CD4-positive, alpha-beta memory T cell (primary cell): Measurements from ENCODE around the gene TEX30. TPM values are rescaled to one million over a fixed set of nuclear protein-coding genes. Genes with fewer than 3 reads are reported as not detected.

ENCODE experiments used
- CTCF ChIA-PET: fragments of 350-600 bp; sonication (Branson Sonifier 250); formaldehyde crosslinking; loops from one replicate; lab custom pipeline; 2021; ENCODE audit warnings: inconsistent platforms; ENCODE audit not compliant: partially characterized antibody; lab: Charles Lee
- POLR2A ChIA-PET: fragments of 350-600 bp; sonication (Branson Sonifier 250); formaldehyde crosslinking; loops from one replicate; lab custom pipeline; 2021; ENCODE audit not compliant: partially characterized antibody; lab: Charles Lee
- DNase-seq, 5 donors: peaks; one replicate each; pipeline versions ENCODE4 v3.0.0 to v3.0.0-alpha.2; 2020 to 2022; ENCODE audit warnings: mixed read lengths in 1 of 5
- H3K27ac ChIP-seq: one replicate; pipeline ENCODE4 v1.7.0; 2013; ENCODE audit warnings: low read depth, low read length
- H3K27me3 ChIP-seq: 2 replicates; pipeline ENCODE4 v1.7.0; 2013; ENCODE audit warnings: mild to moderate bottlenecking, low read length, moderate library complexity; ENCODE audit not compliant: insufficient read depth
- H3K36me3 ChIP-seq: 2 replicates; pipeline ENCODE4 v1.7.0; 2013; ENCODE audit warnings: mild to moderate bottlenecking, low read length, moderate library complexity; ENCODE audit not compliant: insufficient read depth
- H3K4me1 ChIP-seq: 2 replicates; pipeline ENCODE4 v1.7.0; 2013; ENCODE audit warnings: mild to moderate bottlenecking, low read length, moderate library complexity; ENCODE audit not compliant: insufficient read depth
- H3K4me3 ChIP-seq, 2 donors: one replicate each; pipeline ENCODE4 v1.7.0; 2013; ENCODE audit warnings: low read length in 2 of 2, mild to moderate bottlenecking in 1 of 2
- H3K9me3 ChIP-seq, 2 donors: one replicate each; pipeline ENCODE4 v1.7.0; 2013; ENCODE audit warnings: low read length in 2 of 2, control low read depth in 1 of 2; ENCODE audit not compliant: control insufficient read depth in 1 of 2
- H3K27ac Mint-ChIP-seq, 7 donors: one replicate each; pipeline ENCODE4 v1.8.0; 2020 to 2021; ENCODE audit warnings: mixed read lengths in 7 of 7, mild to moderate bottlenecking in 6 of 7, inconsistent platforms in 3 of 7, moderate library complexity in 3 of 7
- H3K27me3 Mint-ChIP-seq, 2 donors: one replicate each; pipeline ENCODE4 v1.8.0; 2020 to 2021; ENCODE audit warnings: mixed read lengths in 2 of 2
- H3K36me3 Mint-ChIP-seq, 2 donors: one replicate each; pipeline ENCODE4 v1.8.0; 2020 to 2021; ENCODE audit warnings: mixed read lengths in 2 of 2, inconsistent platforms in 1 of 2, mild to moderate bottlenecking in 1 of 2
- H3K4me1 Mint-ChIP-seq, 4 donors: one replicate each; pipeline ENCODE4 v1.8.0; 2020 to 2021; ENCODE audit warnings: mixed read lengths in 4 of 4, mild to moderate bottlenecking in 1 of 4
- H3K4me3 Mint-ChIP-seq, 8 donors: one replicate each; pipeline ENCODE4 v1.8.0; 2020 to 2021; ENCODE audit warnings: mixed read lengths in 8 of 8, mild to moderate bottlenecking in 7 of 8, moderate library complexity in 6 of 8, inconsistent platforms in 3 of 8
- H3K9me3 Mint-ChIP-seq, 8 donors: one replicate each; pipeline ENCODE4 v1.8.0; 2020 to 2021; ENCODE audit warnings: mixed read lengths in 8 of 8, mild to moderate bottlenecking in 5 of 8, inconsistent platforms in 3 of 8, moderate library complexity in 1 of 8
- intact Hi-C: fragments of 100-400 bp; cut with micrococcal nuclease; formaldehyde crosslinking; loops from one replicate; pipeline ENCODE4 v1.15.1; 2023
- polyA plus RNA-seq, 2 donors: library from polyadenylated mRNA; unstranded; fragments of 300-500 nt; fragmentation: Illumina TruSeq; gene quantifications; one replicate each; pipeline ENCODE4 v1.2.3, GENCODE V29; 2021
- total RNA-seq, 2 experiments: library from RNA; stranded (reverse); gene quantifications; one replicate each; pipeline ENCODE4 v1.2.3, GENCODE V29; 2021

The TEX30 gene
- total and polyA plus RNA-seq, 4 experiments from 2014 or later, result 9.2 to 20.8 (median 14.7) TPM

- H3K27ac Mint-ChIP-seq, result peak overlapping the region in 3 of 7 donors; percentile 25 to 81 (median 79)
- peak overlapping the region; percentile 57 to 94 (median 92) for H3K4me3 Mint-ChIP-seq
- ChIA-PET CTCF (interaction anchor here (0.6 to 3.1 kb wide), 3 partner anchors 28 to 179 kb away, joined by 4 to 14 read pairs (median 5); no protein-coding TSS in a partner anchor), POLR2A (interaction anchor here (2.2 to 3.1 kb wide), 3 partner anchors 74 to 178 kb away, joined by 11 to 60 read pairs (median 40); partner anchors contain the start of genes ERCC5 and TPP2)
- H3K27me3 Mint-ChIP-seq, result no peaks in the 10 kb centered on the region
- no peaks in the 10 kb centered on the region for H3K36me3 ChIP-seq
- H3K9me3 ChIP-seq, result no peaks in the 10 kb centered on the region
- no peaks in the 10 kb centered on the region for H3K9me3 Mint-ChIP-seq
- peaks cover 18% of the 10 kb centered on the region for H3K4me1 ChIP-seq
- H3K27ac ChIP-seq, result no peak overlapping the region
- H3K4me3 ChIP-seq, result no peak overlapping the region
- DNase-seq, result no peak
- intact Hi-C loops, result loop anchor here (2.0 kb wide), 1 partner anchor 91 kb away; no protein-coding TSS in a partner anchor
- H3K4me1 Mint-ChIP-seq, result peaks cover 13 to 50% (median 37%) of the 10 kb centered on the region in 4 donors
- H3K36me3 Mint-ChIP-seq, result peaks cover 0 to 5% of the 10 kb centered on the region in 2 donors
- no peaks in the 10 kb centered on the region for H3K27me3 ChIP-seq
Measured at GRCh38 chr13:102772042-102772425, 1.6 kb downstream of the TEX30 start.

DNA sequence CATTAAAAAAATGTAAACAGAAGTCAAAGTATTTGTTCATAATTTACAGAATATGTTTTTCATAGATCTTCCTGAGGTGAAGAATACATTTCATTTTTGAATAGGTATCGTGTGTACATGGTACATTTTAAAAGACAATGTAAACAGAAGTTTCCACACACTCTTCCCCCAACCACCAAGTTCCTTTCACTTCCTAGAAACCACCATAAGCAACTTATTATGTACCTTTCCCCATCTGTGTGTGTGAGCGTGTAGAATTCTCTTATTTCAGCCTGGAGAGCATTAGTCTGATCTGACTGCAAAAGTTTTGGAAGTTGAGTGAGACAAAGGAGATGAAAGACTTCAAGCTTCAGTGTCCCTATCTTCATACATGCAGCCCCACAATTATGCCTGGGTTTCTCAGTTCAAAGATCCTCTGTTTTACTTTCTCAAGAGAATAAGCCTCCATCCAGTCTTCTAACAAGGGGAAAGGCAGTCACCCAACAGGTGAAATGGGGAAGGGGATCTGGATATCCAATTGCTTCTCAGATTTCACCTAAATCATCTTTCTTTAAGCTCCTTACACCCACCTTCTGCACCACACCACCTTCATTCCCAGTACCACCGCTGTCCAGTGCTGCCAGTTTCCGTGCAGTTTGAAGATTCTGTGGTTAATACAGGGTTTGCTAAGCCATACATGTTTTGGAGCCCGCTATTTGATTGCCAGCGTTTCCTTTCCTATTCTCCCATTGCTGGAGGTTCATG lies 2.1 kb downstream of the TEX30 start:
- Mint-ChIP-seq H3K4me1 (peaks cover 13 to 49% (median 36%) of the 10 kb centered on the region in 4 donors), H3K27ac (peak overlapping the region in 4 of 7 donors; percentile 18 to 82 (median 52)), H3K27me3 (no peaks in the 10 kb centered on the region), H3K9me3 (no peaks in the 10 kb centered on the region), H3K36me3 (peaks cover 5 to 8% of the 10 kb centered on the region in 2 donors), H3K4me3 (peak overlapping the region; percentile 9 to 94 (median 92))
- Histone ChIP-seq H3K4me1 (peaks cover 18% of the 10 kb centered on the region), H3K4me3 (no peak overlapping the region), H3K27ac (no peak overlapping the region), H3K36me3 (no peaks in the 10 kb centered on the region), H3K27me3 (no peaks in the 10 kb centered on the region), H3K9me3 (no peaks in the 10 kb centered on the region)
- ChIA-PET POLR2A (interaction anchor here (0.6 kb wide), 1 partner anchor 175 kb away, joined by 3 read pairs; no protein-coding TSS in a partner anchor), CTCF (interaction anchor here (0.6 to 3.1 kb wide), 3 partner anchors 29 to 179 kb away, joined by 4 to 14 read pairs (median 5); no protein-coding TSS in a partner anchor)
- DNase-seq, result no peak
- intact Hi-C loops, result loop anchor here (2.0 kb wide), 1 partner anchor 91 kb away; no protein-coding TSS in a partner anchor

GRCh38 chr13:102770435-102770834 lies 3.2 kb downstream of the TEX30 start:
- peaks cover 18% of the 10 kb centered on the region for H3K4me1 ChIP-seq
- Mint-ChIP-seq H3K9me3 (no peaks in the 10 kb centered on the region), H3K27me3 (no peaks in the 10 kb centered on the region), H3K27ac (no peak overlapping the region), H3K36me3 (peaks cover 6 to 8% of the 10 kb centered on the region in 2 donors), H3K4me3 (no peak overlapping the region), H3K4me1 (peaks cover 13 to 45% (median 34%) of the 10 kb centered on the region in 4 donors)
- ChIA-PET CTCF (interaction anchor here (1.0 kb wide), 1 partner anchor 179 kb away, joined by 4 read pairs; no protein-coding TSS in a partner anchor), POLR2A (no interaction called here)
- H3K9me3 ChIP-seq, result no peaks in the 10 kb centered on the region
- H3K4me3 ChIP-seq, result no peak overlapping the region
- H3K27ac ChIP-seq, result no peak overlapping the region
- DNase-seq, result no peak
- no peaks in the 10 kb centered on the region for H3K36me3 ChIP-seq
- H3K27me3 ChIP-seq, result no peaks in the 10 kb centered on the region
- intact Hi-C loops, result no loop called here

- H3K27me3 Mint-ChIP-seq, result no peaks in the 10 kb centered on the region
- H3K9me3 Mint-ChIP-seq, result no peaks in the 10 kb centered on the region
- H3K4me3 Mint-ChIP-seq, result no peak overlapping the region
- Histone ChIP-seq H3K4me3 (no peak overlapping the region), H3K27me3 (no peaks in the 10 kb centered on the region), H3K36me3 (no peaks in the 10 kb centered on the region), H3K27ac (no peak overlapping the region), H3K4me1 (peaks cover 18% of the 10 kb centered on the region), H3K9me3 (no peaks in the 10 kb centered on the region)
- peaks cover 13 to 41% (median 31%) of the 10 kb centered on the region in 4 donors for H3K4me1 Mint-ChIP-seq
- H3K36me3 Mint-ChIP-seq, result peaks cover 6 to 8% of the 10 kb centered on the region in 2 donors
- intact Hi-C loops, result no loop called here
- ChIA-PET POLR2A (no interaction called here), CTCF (interaction anchor here (0.9 to 2.3 kb wide), 5 partner anchors 31 to 190 kb away, joined by 4 to 8 read pairs (median 4); no protein-coding TSS in a partner anchor)
- no peak for DNase-seq
- peak overlapping the region in 4 of 7 donors; percentile 0 to 71 (median 2) for H3K27ac Mint-ChIP-seq
Measured at GRCh38 chr13:102769679-102770078, 3.9 kb downstream of the TEX30 start.

DNA sequence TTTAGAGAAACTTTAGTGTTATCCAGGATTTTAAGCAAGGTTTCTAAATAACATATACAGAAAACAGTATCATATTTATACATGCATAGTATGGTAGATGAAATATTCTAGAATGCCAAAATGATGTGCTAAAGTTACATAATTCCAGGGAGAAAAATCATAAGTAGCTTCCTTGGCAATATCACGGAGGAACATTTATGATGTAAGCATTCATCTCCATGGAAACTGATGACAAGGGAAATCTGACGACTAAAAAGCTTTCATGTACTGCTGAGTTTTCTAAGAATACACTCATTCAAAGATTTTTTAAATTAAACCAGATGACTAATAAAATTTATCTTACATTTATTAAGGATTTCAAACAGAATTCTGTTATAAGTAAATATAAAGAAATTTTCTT lies 4.7 kb downstream of the TEX30 start:
- intact Hi-C loops, result no loop called here
- Mint-ChIP-seq H3K27me3 (no peaks in the 10 kb centered on the region), H3K27ac (no peak overlapping the region), H3K4me3 (no peak overlapping the region), H3K4me1 (peaks cover 13 to 33% (median 26%) of the 10 kb centered on the region in 4 donors), H3K9me3 (no peaks in the 10 kb centered on the region), H3K36me3 (peaks cover 6 to 7% of the 10 kb centered on the region in 2 donors)
- Histone ChIP-seq H3K9me3 (no peaks in the 10 kb centered on the region), H3K4me3 (no peak overlapping the region), H3K27me3 (no peaks in the 10 kb centered on the region), H3K27ac (no peak overlapping the region), H3K36me3 (no peaks in the 10 kb centered on the region), H3K4me1 (peaks cover 14% of the 10 kb centered on the region)
- CTCF ChIA-PET, result interaction anchor here (0.9 to 2.3 kb wide), 4 partner anchors 32 to 189 kb away, joined by 4 to 8 read pairs (median 5); no protein-coding TSS in a partner anchor
- DNase-seq, result no peak
- POLR2A ChIA-PET, result interaction anchor here (0.7 kb wide), 1 partner anchor 10 kb away, joined by 3 read pairs; no protein-coding TSS in a partner anchor

GRCh38 chr13:102763741-102764140 lies 9.8 kb downstream of the TEX30 start:
- Histone ChIP-seq H3K4me3 (no peak overlapping the region), H3K27ac (no peak overlapping the region), H3K27me3 (no peaks in the 10 kb centered on the region), H3K4me1 (no peaks in the 10 kb centered on the region), H3K9me3 (no peaks in the 10 kb centered on the region), H3K36me3 (no peaks in the 10 kb centered on the region)
- peaks cover 3 to 6% of the 10 kb centered on the region in 2 donors for H3K36me3 Mint-ChIP-seq
- no peak overlapping the region for H3K4me3 Mint-ChIP-seq
- no peaks in the 10 kb centered on the region for H3K9me3 Mint-ChIP-seq
- intact Hi-C loops, result no loop called here
- no peak overlapping the region for H3K27ac Mint-ChIP-seq
- no peaks in the 10 kb centered on the region for H3K27me3 Mint-ChIP-seq
- ChIA-PET CTCF (no interaction called here), POLR2A (no interaction called here)
- no peak for DNase-seq
- no peaks in the 10 kb centered on the region for H3K4me1 Mint-ChIP-seq

GRCh38 chr13:102761071-102761470 lies 12.5 kb downstream of the TEX30 start:
- H3K9me3 ChIP-seq, result no peaks in the 10 kb centered on the region
- Mint-ChIP-seq H3K36me3 (no peaks in the 10 kb centered on the region), H3K9me3 (no peaks in the 10 kb centered on the region), H3K27ac (no peak overlapping the region), H3K27me3 (no peaks in the 10 kb centered on the region), H3K4me1 (no peaks in the 10 kb centered on the region), H3K4me3 (no peak overlapping the region)
- POLR2A ChIA-PET, result no interaction called here
- CTCF ChIA-PET, result no interaction called here
- no peak for DNase-seq
- intact Hi-C loops, result no loop called here
- H3K36me3 ChIP-seq, result no peaks in the 10 kb centered on the region
- no peaks in the 10 kb centered on the region for H3K4me1 ChIP-seq
- H3K27me3 ChIP-seq, result no peaks in the 10 kb centered on the region
- H3K4me3 ChIP-seq, result no peak overlapping the region
- H3K27ac ChIP-seq, result no peak overlapping the region
